ENCODE measurements around the gene C12orf60. TPM values are rescaled to one million over a fixed set of nuclear protein-coding genes. Genes with fewer than 3 reads are reported as not detected.

The C12orf60 gene
- total RNA-seq, 1 donor from 2014 or later: 2.0 TPM

DNA sequence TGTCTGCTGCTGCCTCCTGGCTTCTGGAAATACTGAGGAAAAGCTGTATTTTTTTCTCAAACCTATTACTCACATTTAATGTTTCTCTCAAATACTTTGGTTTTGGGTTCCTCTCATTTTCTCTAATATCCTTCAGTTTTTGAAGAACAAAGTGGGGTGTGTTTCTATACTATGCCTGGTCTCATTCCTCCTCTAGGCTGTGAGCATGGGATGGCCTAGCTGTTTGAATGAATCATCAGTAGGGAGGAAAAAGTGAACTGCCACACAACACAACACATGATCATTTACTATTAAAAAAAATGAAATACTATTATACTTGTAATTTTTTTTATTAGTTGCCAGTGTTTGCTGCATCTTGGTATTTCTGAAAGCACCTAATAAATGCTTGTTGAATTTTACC lies 21.8 kb downstream of the C12orf60 start:
- Histone ChIP-seq H3K27me3 (ENCODE audit: insufficient read depth, low read length) (no peaks in the 10 kb centered on the region), H3K79me2 (ENCODE audit: insufficient read depth, low read length) (no peaks in the 10 kb centered on the region), H2AFZ (ENCODE audit: low read depth, low read length) (no peak overlapping the region), H3K9me3 (ENCODE audit: insufficient read depth, low read depth, low read length) (no peaks in the 10 kb centered on the region), H3K27ac (ENCODE audit: low read depth, low read length) (no peak overlapping the region), H3K36me3 (ENCODE audit: insufficient read depth, low read length) (no peaks in the 10 kb centered on the region), H3K4me2 (ENCODE audit: low read length) (no peak overlapping the region), H4K20me1 (ENCODE audit: insufficient read depth, low read length) (no peaks in the 10 kb centered on the region), H3K4me3 (ENCODE audit: insufficient read depth, low read depth, low read length) (no peak overlapping the region), H3K9ac (ENCODE audit: low read length) (no peak overlapping the region), H3K4me1 (ENCODE audit: insufficient read depth, low read length) (no peaks in the 10 kb centered on the region)
- H3K9me3 Mint-ChIP-seq (ENCODE audit: unreplicated experiment): no peaks in the 10 kb centered on the region
- no peak for FAIRE-seq
- DNase-seq (ENCODE audit: low read depth): no peak
- no peak for TF ChIP-seq EZH2 (IDR thresholded peaks at IDR 0.05; ENCODE audit: insufficient read depth, low read length)
- TF ChIP-seq, protein P1, sequence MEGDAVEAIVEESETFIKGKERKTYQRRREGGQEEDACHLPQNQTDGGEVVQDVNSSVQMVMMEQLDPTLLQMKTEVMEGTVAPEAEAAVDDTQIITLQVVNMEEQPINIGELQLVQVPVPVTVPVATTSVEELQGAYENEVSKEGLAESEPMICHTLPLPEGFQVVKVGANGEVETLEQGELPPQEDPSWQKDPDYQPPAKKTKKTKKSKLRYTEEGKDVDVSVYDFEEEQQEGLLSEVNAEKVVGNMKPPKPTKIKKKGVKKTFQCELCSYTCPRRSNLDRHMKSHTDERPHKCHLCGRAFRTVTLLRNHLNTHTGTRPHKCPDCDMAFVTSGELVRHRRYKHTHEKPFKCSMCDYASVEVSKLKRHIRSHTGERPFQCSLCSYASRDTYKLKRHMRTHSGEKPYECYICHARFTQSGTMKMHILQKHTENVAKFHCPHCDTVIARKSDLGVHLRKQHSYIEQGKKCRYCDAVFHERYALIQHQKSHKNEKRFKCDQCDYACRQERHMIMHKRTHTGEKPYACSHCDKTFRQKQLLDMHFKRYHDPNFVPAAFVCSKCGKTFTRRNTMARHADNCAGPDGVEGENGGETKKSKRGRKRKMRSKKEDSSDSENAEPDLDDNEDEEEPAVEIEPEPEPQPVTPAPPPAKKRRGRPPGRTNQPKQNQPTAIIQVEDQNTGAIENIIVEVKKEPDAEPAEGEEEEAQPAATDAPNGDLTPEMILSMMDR (IDR thresholded peaks at IDR 0.05; ENCODE audit: insufficient read depth, low read depth, low read length): no peak
- H3K27ac Mint-ChIP-seq (ENCODE audit: unreplicated experiment): peak overlapping the region; percentile 95
- no peaks in the 10 kb centered on the region for H3K36me3 Mint-ChIP-seq (ENCODE audit: low read depth, unreplicated experiment)
- peak overlapping the region; percentile 54 for H3K4me3 Mint-ChIP-seq (ENCODE audit: unreplicated experiment)
- no peaks in the 10 kb centered on the region for H3K27me3 Mint-ChIP-seq (ENCODE audit: low read depth, unreplicated experiment)
- H3K4me1 Mint-ChIP-seq (ENCODE audit: low read depth, unreplicated experiment): peaks cover 10% of the 10 kb centered on the region

DNA sequence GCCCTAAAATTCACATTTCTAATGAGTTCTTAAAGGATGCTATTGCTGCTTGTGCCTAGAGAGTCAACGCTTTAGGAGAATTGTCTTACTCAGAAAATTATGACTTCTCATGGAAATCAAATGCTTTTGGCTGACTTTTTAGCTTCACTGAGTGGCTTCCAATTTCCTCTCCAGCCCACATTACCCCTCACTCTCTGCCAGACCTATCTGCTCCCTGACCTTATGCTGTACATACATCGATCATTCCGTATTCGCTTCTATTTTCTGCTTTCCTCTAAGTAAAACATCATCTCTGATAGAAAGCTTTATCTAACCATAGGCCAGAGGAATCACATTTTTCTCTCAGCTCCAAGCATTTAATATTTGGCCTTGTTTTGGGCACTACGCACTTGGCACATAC lies 23.0 kb downstream of the C12orf60 start:
- H3K36me3 Mint-ChIP-seq (ENCODE audit: low read depth, unreplicated experiment): no peaks in the 10 kb centered on the region
- no peak overlapping the region for H3K4me3 ChIP-seq (ENCODE audit: insufficient read depth, low read depth, low read length)
- no peaks in the 10 kb centered on the region for H3K79me2 ChIP-seq (ENCODE audit: insufficient read depth, low read length)
- no peak overlapping the region for H3K4me3 Mint-ChIP-seq (ENCODE audit: unreplicated experiment)
- H3K27me3 ChIP-seq (ENCODE audit: insufficient read depth, low read length): no peaks in the 10 kb centered on the region
- no peak overlapping the region for H3K4me2 ChIP-seq (ENCODE audit: low read length)
- H3K9me3 Mint-ChIP-seq (ENCODE audit: unreplicated experiment): no peaks in the 10 kb centered on the region
- no peaks in the 10 kb centered on the region for H3K27me3 Mint-ChIP-seq (ENCODE audit: low read depth, unreplicated experiment)
- peaks cover 10% of the 10 kb centered on the region for H3K4me1 Mint-ChIP-seq (ENCODE audit: low read depth, unreplicated experiment)
- H3K9ac ChIP-seq (ENCODE audit: low read length): no peak overlapping the region
- FAIRE-seq: no peak
- H4K20me1 ChIP-seq (ENCODE audit: insufficient read depth, low read length): no peaks in the 10 kb centered on the region
- TF ChIP-seq, protein P1 (IDR thresholded peaks at IDR 0.05; ENCODE audit: insufficient read depth, low read depth, low read length): no peak
- H3K9me3 ChIP-seq (ENCODE audit: insufficient read depth, low read depth, low read length): no peaks in the 10 kb centered on the region
- no peak overlapping the region for H3K27ac Mint-ChIP-seq (ENCODE audit: unreplicated experiment)
- H3K27ac ChIP-seq (ENCODE audit: low read depth, low read length): no peak overlapping the region
- H3K4me1 ChIP-seq (ENCODE audit: insufficient read depth, low read length): no peaks in the 10 kb centered on the region
- DNase-seq (ENCODE audit: low read depth): no peak
- H2AFZ ChIP-seq (ENCODE audit: low read depth, low read length): no peak overlapping the region
- H3K36me3 ChIP-seq (ENCODE audit: insufficient read depth, low read length): no peaks in the 10 kb centered on the region

DNA sequence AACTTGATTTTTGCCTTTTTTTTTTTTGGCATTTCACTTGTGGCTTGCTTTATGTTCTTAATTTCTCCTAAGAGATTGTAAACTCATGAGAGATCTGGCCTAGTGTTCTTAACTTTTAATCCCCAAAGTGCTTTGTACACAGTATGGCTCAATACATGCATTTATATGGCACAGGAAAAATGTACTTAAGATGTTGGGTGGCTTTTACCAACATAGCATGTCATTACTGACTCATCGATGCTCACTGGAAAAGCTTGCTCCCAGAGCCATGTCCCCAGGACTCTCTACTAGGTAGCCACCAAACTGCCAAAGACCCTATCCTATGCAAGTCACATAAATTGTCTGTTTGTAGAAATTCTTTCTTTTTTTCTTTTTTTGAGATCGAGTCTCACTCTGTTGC lies 23.6 kb downstream of the C12orf60 start:
- Mint-ChIP-seq H3K4me1 (ENCODE audit: low read depth, unreplicated experiment) (peaks cover 10% of the 10 kb centered on the region), H3K9me3 (ENCODE audit: unreplicated experiment) (no peaks in the 10 kb centered on the region), H3K27me3 (ENCODE audit: low read depth, unreplicated experiment) (no peaks in the 10 kb centered on the region), H3K36me3 (ENCODE audit: low read depth, unreplicated experiment) (no peaks in the 10 kb centered on the region), H3K27ac (ENCODE audit: unreplicated experiment) (no peak overlapping the region), H3K4me3 (ENCODE audit: unreplicated experiment) (no peak overlapping the region)
- H3K36me3 ChIP-seq (ENCODE audit: insufficient read depth, low read length): no peaks in the 10 kb centered on the region
- no peaks in the 10 kb centered on the region for H3K9me3 ChIP-seq (ENCODE audit: insufficient read depth, low read depth, low read length)
- no peak overlapping the region for H3K9ac ChIP-seq (ENCODE audit: low read length)
- FAIRE-seq: no peak
- no peak overlapping the region for H2AFZ ChIP-seq (ENCODE audit: low read depth, low read length)
- no peaks in the 10 kb centered on the region for H3K27me3 ChIP-seq (ENCODE audit: insufficient read depth, low read length)
- no peak overlapping the region for H3K4me2 ChIP-seq (ENCODE audit: low read length)
- no peak for DNase-seq (ENCODE audit: low read depth)
- H3K4me1 ChIP-seq (ENCODE audit: insufficient read depth, low read length): no peaks in the 10 kb centered on the region
- TF ChIP-seq, protein P1 (IDR thresholded peaks at IDR 0.05; ENCODE audit: insufficient read depth, low read depth, low read length): no peak
- TF ChIP-seq EZH2 (IDR thresholded peaks at IDR 0.05; ENCODE audit: insufficient read depth, low read length): no peak
- H4K20me1 ChIP-seq (ENCODE audit: insufficient read depth, low read length): no peaks in the 10 kb centered on the region
- H3K27ac ChIP-seq (ENCODE audit: low read depth, low read length): no peak overlapping the region
- no peaks in the 10 kb centered on the region for H3K79me2 ChIP-seq (ENCODE audit: insufficient read depth, low read length)
- H3K4me3 ChIP-seq (ENCODE audit: insufficient read depth, low read depth, low read length): no peak overlapping the region

Data from astrocyte (in vitro differentiated cells and primary cell).